Activated T-helper 1 cell treated with anti-CD3 and anti-CD28 coated beads, Interleukin-12 subunit alpha, Interleukin-12 subunit beta, Interleukin-2, Interleukin-4 antibody, amounts not matched to agents 30 ng/mL and 10 ng/mL and 1 ng/mL, durations not matched to agents 14 hours and 24 hours and 36 hours (primary cell): Measurements from ENCODE around the gene TAGAP. TPM values are rescaled to one million over a fixed set of nuclear protein-coding genes. Genes with fewer than 3 reads are reported as not detected.
"Not testable (repeated sequence)": the region's sequence is repeated elsewhere in the genome, so short reads cannot be mapped to it uniquely, and the experiment has no call there.

Experiments used
- DNase-seq: peaks from one replicate; pipeline ENCODE4 v3.0.0; 2021; ENCODE audit warnings: low spot score
- H3K27ac Mint-ChIP-seq: one replicate; pipeline ENCODE4 v1.8.0; 2021; ENCODE audit warnings: mild to moderate bottlenecking, mixed read lengths
- H3K27me3 Mint-ChIP-seq: one replicate; pipeline ENCODE4 v1.8.0; 2022; ENCODE audit warnings: mild to moderate bottlenecking, moderate library complexity, mixed read lengths; ENCODE audit not compliant: insufficient read depth
- H3K36me3 Mint-ChIP-seq: one replicate; pipeline ENCODE4 v1.8.0; 2021; ENCODE audit warnings: low read depth, mixed read lengths
- H3K4me1 Mint-ChIP-seq: one replicate; pipeline ENCODE4 v1.8.0; 2021; ENCODE audit warnings: low read depth, mixed read lengths
- H3K4me3 Mint-ChIP-seq: one replicate; pipeline ENCODE4 v1.8.0; 2021; ENCODE audit warnings: mild to moderate bottlenecking, moderate library complexity, mixed read lengths
- H3K9me3 Mint-ChIP-seq: one replicate; pipeline ENCODE4 v1.8.0; 2021; ENCODE audit warnings: mixed read lengths
- intact Hi-C: fragments of 100-400 bp; cut with micrococcal nuclease; formaldehyde crosslinking; loops from one replicate; pipeline ENCODE4 v1.15.1; 2024
- total RNA-seq: library from RNA; stranded (reverse); gene quantifications from 2 replicates; pipeline ENCODE4 v1.2.3, GENCODE V29; 2022

TAGAP gene
- total RNA-seq, 1 donor from 2014 or later = 245 TPM

GRCh38 chr6:159010037-159010612 lies 34.7 kb downstream of the TAGAP start:
- DNase-seq, H3K27me3 Mint-ChIP-seq, H3K36me3 Mint-ChIP-seq, H3K27ac Mint-ChIP-seq, H3K9me3 Mint-ChIP-seq, H3K4me3 Mint-ChIP-seq: not testable (repeated sequence)
- H3K4me1 Mint-ChIP-seq = peaks cover 14% of the 10 kb centered on the region
- intact Hi-C loops = loop anchor here (10.0 kb wide), 1 partner anchor 965 kb away; no protein-coding TSS in a partner anchor

GRCh38 chr6:159008656-159009288 lies 36.0 kb downstream of the TAGAP start:
- Mint-ChIP-seq H3K27me3 (no peaks in the 10 kb centered on the region), H3K4me3 (no peak overlapping the region), H3K36me3 (peaks cover 2% of the 10 kb centered on the region), H3K27ac (peak overlapping the region; percentile 38), H3K4me1 (peaks cover 14% of the 10 kb centered on the region), H3K9me3 (no peaks in the 10 kb centered on the region)
- intact Hi-C loops = loop anchor here (1.0 to 5.0 kb wide), 6 partner anchors 8 to 144 kb away; partner anchors contain the start of gene RSPH3
- no peak for DNase-seq

GRCh38 chr6:159007510-159007909 lies 37.3 kb downstream of the TAGAP start:
- intact Hi-C loops = loop anchor here (5.0 kb wide), 1 partner anchor 145 kb away; no protein-coding TSS in a partner anchor
- DNase-seq = no peak
- H3K27ac Mint-ChIP-seq = no peak overlapping the region
- peaks cover 18% of the 10 kb centered on the region for H3K4me1 Mint-ChIP-seq
- H3K36me3 Mint-ChIP-seq = peaks cover 2% of the 10 kb centered on the region
- H3K9me3 Mint-ChIP-seq = no peaks in the 10 kb centered on the region
- H3K4me3 Mint-ChIP-seq = no peak overlapping the region
- H3K27me3 Mint-ChIP-seq = no peaks in the 10 kb centered on the region

- intact Hi-C loops = loop anchor here (5.0 kb wide), 1 partner anchor 147 kb away; no protein-coding TSS in a partner anchor
- H3K9me3 Mint-ChIP-seq = no peaks in the 10 kb centered on the region
- peaks cover 23% of the 10 kb centered on the region for H3K4me1 Mint-ChIP-seq
- no peaks in the 10 kb centered on the region for H3K36me3 Mint-ChIP-seq
- no peak overlapping the region for H3K4me3 Mint-ChIP-seq
- no peak overlapping the region for H3K27ac Mint-ChIP-seq
- DNase-seq = no peak
- no peaks in the 10 kb centered on the region for H3K27me3 Mint-ChIP-seq
Measured at GRCh38 chr6:159005436-159005835, 39.4 kb downstream of the TAGAP start.

GRCh38 chr6:159004592-159004991 lies 40.2 kb downstream of the TAGAP start:
- peaks cover 27% of the 10 kb centered on the region for H3K4me1 Mint-ChIP-seq
- H3K9me3 Mint-ChIP-seq = no peaks in the 10 kb centered on the region
- DNase-seq = no peak
- no peaks in the 10 kb centered on the region for H3K27me3 Mint-ChIP-seq
- intact Hi-C loops = no loop called here
- no peak overlapping the region for H3K4me3 Mint-ChIP-seq
- no peaks in the 10 kb centered on the region for H3K36me3 Mint-ChIP-seq
- no peak overlapping the region for H3K27ac Mint-ChIP-seq

GRCh38 chr6:159002432-159003155 lies 42.2 kb downstream of the TAGAP start:
- Mint-ChIP-seq H3K4me3 (no peak overlapping the region), H3K4me1 (peaks cover 29% of the 10 kb centered on the region), H3K27ac (no peak overlapping the region), H3K36me3 (peaks cover 2% of the 10 kb centered on the region), H3K9me3 (no peaks in the 10 kb centered on the region), H3K27me3 (peaks cover 2% of the 10 kb centered on the region)
- no peak for DNase-seq
- intact Hi-C loops = no loop called here

- peaks cover 52% of the 10 kb centered on the region for H3K4me1 Mint-ChIP-seq
- DNase-seq = peak; percentile 86
- peak within 1 kb of the TSS; percentile 91 for H3K27ac Mint-ChIP-seq
- H3K4me3 Mint-ChIP-seq = peak within 1 kb of the TSS; percentile 95
- no peaks in the 10 kb centered on the region for H3K9me3 Mint-ChIP-seq
- peaks cover 2% of the 10 kb centered on the region for H3K27me3 Mint-ChIP-seq
- intact Hi-C loops = loop anchor here (1.0 to 5.0 kb wide), 11 partner anchors 8 to 788 kb away; no protein-coding TSS in a partner anchor
- peaks cover 6% of the 10 kb centered on the region for H3K36me3 Mint-ChIP-seq
Measured at GRCh38 chr6:158999666-159000403, 45.0 kb downstream of the TAGAP start, which contains the start of gene RSPH3. Gene RSPH3 (minus strand): TSS chr6:159000202. CDS start chr6:158999550, 652 bp downstream.

- Mint-ChIP-seq H3K36me3 (peaks cover 6% of the 10 kb centered on the region), H3K4me1 (peaks cover 54% of the 10 kb centered on the region), H3K27ac (peak overlapping the region; percentile 91), H3K9me3 (no peaks in the 10 kb centered on the region), H3K27me3 (peaks cover 2% of the 10 kb centered on the region), H3K4me3 (peak overlapping the region; percentile 95)
- DNase-seq = no peak
- intact Hi-C loops = loop anchor here (1.0 to 5.0 kb wide), 8 partner anchors 18 to 787 kb away; no protein-coding TSS in a partner anchor
Measured at GRCh38 chr6:158999154-158999665, 45.6 kb downstream of the TAGAP start.

- peaks cover 2% of the 10 kb centered on the region for H3K27me3 Mint-ChIP-seq
Measured at GRCh38 chr6:158996856-158997255, 47.9 kb downstream of the TAGAP start.

GRCh38 chr6:158993639-158994038 lies 51.2 kb downstream of the TAGAP start:
- Mint-ChIP-seq H3K36me3 (peaks cover 14% of the 10 kb centered on the region), H3K27me3 (no peaks in the 10 kb centered on the region), H3K9me3 (peaks cover 16% of the 10 kb centered on the region), H3K27ac (no peak overlapping the region), H3K4me1 (peaks cover 32% of the 10 kb centered on the region), H3K4me3 (no peak overlapping the region)
- no peak for DNase-seq
- intact Hi-C loops = no loop called here

More at GRCh38 chr6:158996856-158997255, 47.9 kb downstream of the TAGAP start:
- H3K36me3 Mint-ChIP-seq = peaks cover 7% of the 10 kb centered on the region
- H3K27ac Mint-ChIP-seq = no peak overlapping the region
- peaks cover 46% of the 10 kb centered on the region for H3K4me1 Mint-ChIP-seq
- H3K4me3 Mint-ChIP-seq = no peak overlapping the region
- no peak for DNase-seq
- intact Hi-C loops = loop anchor here (5.0 kb wide), 1 partner anchor 785 kb away; no protein-coding TSS in a partner anchor
- H3K9me3 Mint-ChIP-seq = no peaks in the 10 kb centered on the region

GRCh38 chr6:158991017-158991723 lies 53.6 kb downstream of the TAGAP start:
- H3K9me3 Mint-ChIP-seq = peaks cover 28% of the 10 kb centered on the region

More at GRCh38 chr6:158991017-158991723, 53.6 kb downstream of the TAGAP start:
- H3K27me3 Mint-ChIP-seq = no peaks in the 10 kb centered on the region
- no peak for DNase-seq
- no peak overlapping the region for H3K4me3 Mint-ChIP-seq
- peak overlapping the region; percentile 3 for H3K27ac Mint-ChIP-seq
- peaks cover 39% of the 10 kb centered on the region for H3K4me1 Mint-ChIP-seq
- H3K36me3 Mint-ChIP-seq = peaks cover 22% of the 10 kb centered on the region
- intact Hi-C loops = no loop called here
